Upper lobe of left lung (tissue), 6 donors: ENCODE measurements around the gene IL12RB1. TPM values are rescaled to one million over a fixed set of nuclear protein-coding genes. Genes with fewer than 3 reads are reported as not detected.

Source experiments
- ATAC-seq, 2 donors: fragments of 200-7000 bp; cut with Tn5 transposase; one replicate each; pipeline ENCODE4 v1.9.1; 2022; ENCODE audit warnings: mild to moderate bottlenecking in 2 of 2, moderate library complexity in 2 of 2; ENCODE audit not compliant: low FRiP score in 2 of 2
- DNase-seq, 2 donors: peaks; one replicate each; pipeline ENCODE4 v3.0.0-alpha.2; 2019 to 2020
- H3K27ac ChIP-seq, 4 donors: fragments of 200-600 bp; sonication (generic); one replicate each; pipeline ENCODE4 v1.5.1; 2016 to 2019
- H3K27me3 ChIP-seq, 4 donors: fragments of 200-600 bp; sonication (generic); one replicate each; pipeline ENCODE4 v1.5.1; 2017 to 2019
- H3K36me3 ChIP-seq, 4 donors: fragments of 200-600 bp; sonication (generic); one replicate each; pipeline ENCODE4 v1.5.1; 2016 to 2019
- H3K4me1 ChIP-seq, 4 donors: fragments of 200-600 bp; sonication (generic); one replicate each; pipeline ENCODE4 v1.5.1; 2018 to 2019
- H3K4me3 ChIP-seq, 4 donors: fragments of 200-600 bp; sonication (generic); one replicate each; pipeline ENCODE4 v1.5.1; 2017 to 2019; ENCODE audit warnings: mild to moderate bottlenecking in 2 of 4, moderate library complexity in 1 of 4
- H3K9me3 ChIP-seq, 4 donors: fragments of 200-600 bp; sonication (generic); one replicate each; pipeline ENCODE4 v1.5.1; 2018 to 2019
- EP300 ChIP-seq, 4 donors: sonication (generic); formaldehyde crosslinking; IDR thresholded peaks; one replicate each; pipeline ENCODE4 v1.5.1; 2017; ENCODE audit warnings: antibody characterized with exemption in 4 of 4, control low read depth in 2 of 4
- POLR2A ChIP-seq, 4 donors: fragments of 450-650 bp; IDR thresholded peaks; one replicate each; pipeline ENCODE4 v1.5.1; 2016 to 2017; ENCODE audit warnings: antibody characterized with exemption in 4 of 4, mild to moderate bottlenecking in 2 of 4
- POLR2AphosphoS5 ChIP-seq, 2 donors: sonication (generic); formaldehyde crosslinking; IDR thresholded peaks; one replicate each; pipeline ENCODE4 v1.5.1; 2017; ENCODE audit warnings: antibody characterized with exemption in 2 of 2
- WGBS, 2 donors: methylation state at CpG; one replicate each; pipeline ENCODE4 v1.1.5; 2017 to 2018; 5-methylcytosine and 5-hydroxymethylcytosine counted together
- total RNA-seq, 6 donors: library from RNA; depleted of rRNA in 4 of 6; stranded (reverse); fragments of >200 nt in 4 of 6; gene quantifications; one replicate each; pipeline versions ENCODE4 v1.1.0 to v1.2.1, GENCODE V29; 2016 to 2021
- TF ChIP-seq, protein P1 (sequence below), 6 experiments: fragments of 450-650 bp in 4 of 6; fragments of 200-600 bp in 2 of 6; sonication (generic) in 2 of 6; IDR thresholded peaks; one replicate each; pipeline ENCODE4 v1.5.1; 2016 to 2019; ENCODE audit warnings: antibody characterized with exemption in 6 of 6
- donor health status: DM: no; HTN: no; CAD: no; lungs with moderate emphysema.
- donor health status: DM: no; HTN: yes; CAD: no; lungs with severe emphysema.

The IL12RB1 gene
- 10 to 100 TPM in 1 of 6 donors, 1 to 10 TPM in 5; 2.6 to 13.2 (median 8.6) TPM for total RNA-seq

DNA sequence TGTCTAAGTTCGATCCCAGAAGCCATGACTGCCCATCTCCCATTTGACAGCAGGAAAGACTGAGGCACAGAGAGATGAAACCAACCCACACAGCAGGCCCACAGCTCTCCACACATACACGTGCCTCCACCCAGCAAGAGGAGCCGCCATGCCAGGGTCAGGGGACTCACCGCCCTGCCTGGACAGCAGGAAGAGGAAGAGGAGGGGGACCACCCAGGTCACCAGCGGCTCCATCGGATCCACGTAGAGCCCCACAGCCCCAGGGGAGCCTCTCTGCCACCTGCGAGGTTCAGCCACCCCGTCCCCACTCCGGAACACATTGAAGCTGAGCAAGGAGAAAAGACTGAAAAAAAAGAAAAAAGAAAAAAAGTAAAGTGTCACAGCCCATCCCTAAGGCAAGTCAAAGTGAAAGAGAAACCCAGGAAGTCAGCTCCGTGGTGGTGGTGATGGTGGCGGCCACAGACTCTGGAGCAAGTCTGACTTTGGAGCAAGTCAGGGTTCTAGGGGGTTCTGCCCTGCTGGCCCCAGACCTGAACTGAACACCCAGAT is at the start of gene IL12RB1:
TSS of gene IL12RB1 (minus strand) at position 345 of the 549 bp plus-strand sequence. CDS start at position 234, 111 bp downstream.
- 32 to 33% methylated on average over 12 of the region's 12 CpGs for WGBS, 2 donors
- Histone ChIP-seq H3K36me3 (no peaks in the 10 kb centered on the region), H3K9me3 (no peaks in the 10 kb centered on the region), H3K27ac (peak within 1 kb of the TSS; percentile 17 to 91 (median 55)), H3K4me1 (peaks cover 8 to 23% (median 14%) of the 10 kb centered on the region in 4 donors), H3K4me3 (peak within 1 kb of the TSS in 3 of 4 donors; percentile 40 to 46 (median 44)), H3K27me3 (no peaks in the 10 kb centered on the region)
- ATAC-seq (peak in 1 of 2 donors; percentile 54), DNase-seq (peak in 1 of 2 donors; percentile 41)
- TF ChIP-seq EP300 (IDR thresholded peaks at IDR 0.05) (no peak), POLR2A (IDR thresholded peaks at IDR 0.05) (peak in 1 of 4 donors; percentile 36)

DNA sequence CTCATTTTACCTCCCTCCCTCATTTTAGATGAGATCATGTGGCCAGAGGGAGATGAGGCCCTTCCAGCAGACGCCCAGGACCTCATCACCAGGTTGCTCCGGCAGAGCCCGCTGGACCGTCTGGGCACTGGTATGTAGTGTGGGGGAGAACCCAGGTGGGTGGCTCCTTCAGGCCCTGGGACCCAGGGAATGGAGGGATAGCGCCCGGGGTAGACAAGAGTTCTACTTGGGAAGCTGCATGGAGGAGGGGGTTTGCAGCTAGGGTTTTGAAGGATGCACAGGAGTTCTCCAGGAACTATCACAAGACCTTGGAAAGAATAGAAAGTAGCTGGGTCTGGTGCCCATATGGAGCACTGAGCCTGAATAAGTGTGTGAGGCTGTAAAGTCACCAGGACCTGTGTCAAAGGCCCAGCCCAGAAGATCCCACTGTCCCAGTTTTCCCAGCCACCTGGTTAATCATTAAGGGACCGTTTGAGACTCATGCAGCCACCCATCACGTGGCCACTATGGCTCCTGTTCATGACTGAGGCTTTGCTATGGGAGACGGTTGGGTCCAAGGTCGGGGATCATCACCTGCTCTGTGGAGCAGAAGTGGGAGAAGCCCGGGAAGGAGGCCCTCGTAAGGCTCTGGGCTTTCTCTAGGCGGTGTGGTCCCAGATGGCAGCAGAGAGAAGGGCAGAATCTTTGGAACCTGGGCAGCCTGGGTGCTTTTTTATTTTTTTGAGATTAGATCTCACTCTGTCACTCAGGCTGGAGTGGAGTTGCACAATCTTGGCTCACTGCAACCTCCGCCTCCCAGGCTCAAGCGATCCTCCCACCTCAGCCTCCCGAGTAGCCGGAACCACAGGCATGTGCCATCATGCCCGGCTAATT is 49.2 kb upstream of the IL12RB1 start:
- DNase-seq (no peak), ATAC-seq (no peak)
- no peaks in the 10 kb centered on the region for H3K27me3 ChIP-seq
- H3K4me1 ChIP-seq = no peaks in the 10 kb centered on the region
- no peak for TF ChIP-seq EP300 (IDR thresholded peaks at IDR 0.05)
- WGBS, 2 donors = 93 to 94% methylated on average over 17 to 18 of the region's 18 CpGs
- H3K36me3 ChIP-seq = peaks cover 8 to 85% (median 65%) of the 10 kb centered on the region in 4 donors
- no peak overlapping the region for H3K27ac ChIP-seq
- no peak overlapping the region for H3K4me3 ChIP-seq
- H3K9me3 ChIP-seq = no peaks in the 10 kb centered on the region

DNA sequence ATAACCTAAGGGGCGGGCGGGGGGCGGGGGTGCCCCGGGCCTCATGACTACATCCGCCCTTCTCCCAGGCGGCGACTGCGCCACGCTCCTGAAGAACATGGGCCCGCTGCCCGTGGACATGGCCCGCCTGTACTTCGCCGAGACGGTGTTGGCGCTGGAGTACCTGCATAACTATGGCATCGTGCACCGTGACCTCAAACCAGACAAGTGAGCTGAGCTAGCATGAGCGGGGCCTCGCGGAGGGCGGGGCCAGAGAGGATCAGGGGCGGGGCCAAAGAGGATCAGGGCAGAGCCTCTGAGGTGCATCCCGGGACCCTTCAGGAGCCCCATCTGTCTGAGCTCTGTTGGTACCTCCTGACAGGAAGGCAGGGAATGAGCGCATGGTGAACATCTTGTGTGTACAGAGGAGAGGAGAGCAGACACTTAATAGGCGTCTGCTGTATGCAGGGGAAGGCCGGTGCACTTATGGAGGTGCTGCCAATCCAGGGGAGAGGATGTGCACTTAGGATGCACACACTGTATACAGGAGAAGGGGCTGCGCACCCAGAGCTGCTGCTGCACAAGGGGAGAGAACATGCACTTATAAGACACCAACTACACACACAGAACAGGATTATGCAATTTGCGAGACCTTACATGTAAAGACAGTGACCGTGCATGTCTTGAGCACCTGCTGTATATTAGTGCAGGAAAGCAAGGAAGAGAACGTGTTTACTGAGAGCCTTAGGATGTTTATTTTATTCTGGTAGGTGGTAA is 45.3 kb upstream of the IL12RB1 start:
- H3K36me3 ChIP-seq = peaks cover 13 to 88% (median 66%) of the 10 kb centered on the region in 4 donors
- no peaks in the 10 kb centered on the region for H3K27me3 ChIP-seq
- H3K4me1 ChIP-seq = no peaks in the 10 kb centered on the region
- DNase-seq (no peak), ATAC-seq (no peak)
- no peak overlapping the region for H3K4me3 ChIP-seq
- TF ChIP-seq POLR2AphosphoS5 (IDR thresholded peaks at IDR 0.05) (no peak), EP300 (IDR thresholded peaks at IDR 0.05) (no peak), POLR2A (IDR thresholded peaks at IDR 0.05) (no peak)
- TF ChIP-seq, protein P1, sequence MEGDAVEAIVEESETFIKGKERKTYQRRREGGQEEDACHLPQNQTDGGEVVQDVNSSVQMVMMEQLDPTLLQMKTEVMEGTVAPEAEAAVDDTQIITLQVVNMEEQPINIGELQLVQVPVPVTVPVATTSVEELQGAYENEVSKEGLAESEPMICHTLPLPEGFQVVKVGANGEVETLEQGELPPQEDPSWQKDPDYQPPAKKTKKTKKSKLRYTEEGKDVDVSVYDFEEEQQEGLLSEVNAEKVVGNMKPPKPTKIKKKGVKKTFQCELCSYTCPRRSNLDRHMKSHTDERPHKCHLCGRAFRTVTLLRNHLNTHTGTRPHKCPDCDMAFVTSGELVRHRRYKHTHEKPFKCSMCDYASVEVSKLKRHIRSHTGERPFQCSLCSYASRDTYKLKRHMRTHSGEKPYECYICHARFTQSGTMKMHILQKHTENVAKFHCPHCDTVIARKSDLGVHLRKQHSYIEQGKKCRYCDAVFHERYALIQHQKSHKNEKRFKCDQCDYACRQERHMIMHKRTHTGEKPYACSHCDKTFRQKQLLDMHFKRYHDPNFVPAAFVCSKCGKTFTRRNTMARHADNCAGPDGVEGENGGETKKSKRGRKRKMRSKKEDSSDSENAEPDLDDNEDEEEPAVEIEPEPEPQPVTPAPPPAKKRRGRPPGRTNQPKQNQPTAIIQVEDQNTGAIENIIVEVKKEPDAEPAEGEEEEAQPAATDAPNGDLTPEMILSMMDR (IDR thresholded peaks at IDR 0.05) = no peak
- H3K27ac ChIP-seq = no peak overlapping the region
- H3K9me3 ChIP-seq = no peaks in the 10 kb centered on the region
- 85 to 86% methylated on average over 30 to 31 of the region's 31 CpGs for WGBS, 2 donors

DNA sequence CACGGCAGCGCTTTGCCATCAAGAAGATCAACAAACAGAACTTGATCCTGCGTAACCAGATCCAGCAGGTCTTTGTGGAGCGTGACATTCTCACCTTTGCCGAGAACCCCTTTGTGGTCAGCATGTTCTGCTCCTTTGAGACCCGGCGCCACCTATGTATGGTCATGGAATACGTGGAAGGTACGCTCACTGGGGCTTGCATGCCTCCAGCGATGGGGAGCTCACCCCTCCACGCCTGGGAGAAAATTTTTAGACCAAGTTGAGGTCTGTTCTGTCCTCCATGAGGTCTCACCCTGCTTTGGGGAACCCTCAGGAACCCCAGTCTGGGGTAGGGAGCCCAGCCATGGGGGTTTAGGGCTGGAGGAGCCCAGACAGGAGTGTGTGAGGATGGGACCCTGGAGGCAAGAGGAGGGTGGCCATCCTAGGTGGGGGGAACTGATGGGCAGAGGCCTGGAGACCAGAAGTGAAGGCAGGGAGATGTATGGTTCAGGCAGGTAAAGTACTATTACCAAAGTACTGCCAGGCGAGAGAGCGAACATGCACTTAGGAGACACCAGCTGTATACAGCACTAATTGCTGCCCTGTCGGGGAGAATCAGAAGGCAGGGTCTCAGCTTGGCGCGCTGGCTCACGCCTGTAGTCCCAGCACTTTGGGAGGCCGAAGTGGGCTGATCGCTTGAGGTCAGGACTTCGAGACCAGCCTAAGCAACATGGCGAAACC is 43.9 kb upstream of the IL12RB1 start:
- H3K36me3 ChIP-seq = peaks cover 11 to 80% (median 58%) of the 10 kb centered on the region in 4 donors

DNA sequence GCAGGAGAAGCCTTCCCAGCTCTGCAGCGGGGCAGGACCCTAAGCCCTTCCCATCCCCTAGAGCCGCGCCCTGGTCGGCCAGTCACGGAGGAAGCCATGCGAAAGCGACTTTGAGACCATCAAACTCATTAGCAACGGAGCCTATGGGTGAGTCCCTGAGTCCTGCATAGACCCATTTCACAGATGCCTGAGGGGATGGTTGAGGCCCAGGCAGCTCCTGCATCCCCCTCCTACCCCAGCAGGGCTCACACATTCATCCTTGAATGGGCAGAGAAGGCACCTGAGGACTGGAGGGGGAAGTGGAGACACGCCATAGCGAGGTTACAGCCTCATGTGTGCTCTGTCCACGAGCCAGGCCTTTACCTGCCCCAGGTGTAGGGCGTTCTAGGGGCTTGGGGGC is 42.1 kb upstream of the IL12RB1 start:
- Histone ChIP-seq H3K4me1 (no peaks in the 10 kb centered on the region), H3K9me3 (no peaks in the 10 kb centered on the region), H3K27ac (peak overlapping the region in 1 of 4 donors; percentile 23), H3K27me3 (no peaks in the 10 kb centered on the region), H3K36me3 (peaks cover 10 to 78% (median 55%) of the 10 kb centered on the region in 4 donors), H3K4me3 (no peak overlapping the region)
- WGBS, 2 donors = 94 to 99% methylated on average over 8 to 12 of the region's 12 CpGs
- TF ChIP-seq EP300 (IDR thresholded peaks at IDR 0.05) (no peak), POLR2A (IDR thresholded peaks at IDR 0.05) (no peak), POLR2AphosphoS5 (IDR thresholded peaks at IDR 0.05) (no peak)
- TF ChIP-seq, protein P1 (IDR thresholded peaks at IDR 0.05) = no peak
- ATAC-seq (no peak), DNase-seq (no peak)

More for the DNA sequence above, 43.9 kb upstream of the IL12RB1 start:
- H3K4me3 ChIP-seq = no peak overlapping the region
- H3K27me3 ChIP-seq = no peaks in the 10 kb centered on the region
- TF ChIP-seq POLR2A (IDR thresholded peaks at IDR 0.05) (no peak), POLR2AphosphoS5 (IDR thresholded peaks at IDR 0.05) (no peak), EP300 (IDR thresholded peaks at IDR 0.05) (no peak)
- TF ChIP-seq, protein P1 (IDR thresholded peaks at IDR 0.05) = no peak
- DNase-seq = no peak
- H3K9me3 ChIP-seq = no peaks in the 10 kb centered on the region
- ATAC-seq = no peak
- no peaks in the 10 kb centered on the region for H3K4me1 ChIP-seq
- no peak overlapping the region for H3K27ac ChIP-seq
- WGBS, 2 donors = 94 to 95% methylated on average over 18 to 21 of the region's 21 CpGs
